Occipital lobe (tissue), 2 donors: ENCODE results near the gene PDSS2. TPM values are rescaled to one million over a fixed set of nuclear protein-coding genes. Genes with fewer than 3 reads are reported as not detected.
"Not testable (repeated sequence)": the region's sequence is repeated elsewhere in the genome, so short reads cannot be mapped to it uniquely, and the experiment has no call there.

Experiments
- DNase-seq: peaks from one replicate; lab custom pipeline; 2025; lab: John Stamatoyannopoulos, UW
- total RNA-seq: library from RNA; depleted of rRNA; stranded (reverse); fragments of >200 nt; gene quantifications from one replicate; pipeline ENCODE4 v1.2.3, GENCODE V29; 2014

Gene PDSS2
- total RNA-seq, 1 donor from 2014 or later, result 11.5 TPM

- no peak for DNase-seq
These were observed 136.1 kb downstream of the PDSS2 start for GRCh38 chr6:107323133-107323785.

GRCh38 chr6:107321793-107322192 lies 137.6 kb downstream of the PDSS2 start:
- DNase-seq, result no peak

- DNase-seq, result no peak
These were observed 139.3 kb downstream of the PDSS2 start for GRCh38 chr6:107319906-107320530.

GRCh38 chr6:107318100-107318736 lies 141.1 kb downstream of the PDSS2 start:
- no peak for DNase-seq

- no peak for DNase-seq
These were observed 144.2 kb downstream of the PDSS2 start for GRCh38 chr6:107315114-107315513.

GRCh38 chr6:107314531-107314939 lies 144.8 kb downstream of the PDSS2 start:
- DNase-seq, result no peak

GRCh38 chr6:107313776-107314175 lies 145.6 kb downstream of the PDSS2 start:
- no peak for DNase-seq

- no peak for DNase-seq
These were observed 149.0 kb downstream of the PDSS2 start for GRCh38 chr6:107310362-107310761.

- DNase-seq, result no peak
These were observed 150.7 kb downstream of the PDSS2 start for GRCh38 chr6:107308677-107309076.

- DNase-seq, result not testable (repeated sequence)
These were observed 153.4 kb downstream of the PDSS2 start for GRCh38 chr6:107305994-107306393.

GRCh38 chr6:107305391-107305790 lies 154.0 kb downstream of the PDSS2 start:
- no peak for DNase-seq

DNA sequence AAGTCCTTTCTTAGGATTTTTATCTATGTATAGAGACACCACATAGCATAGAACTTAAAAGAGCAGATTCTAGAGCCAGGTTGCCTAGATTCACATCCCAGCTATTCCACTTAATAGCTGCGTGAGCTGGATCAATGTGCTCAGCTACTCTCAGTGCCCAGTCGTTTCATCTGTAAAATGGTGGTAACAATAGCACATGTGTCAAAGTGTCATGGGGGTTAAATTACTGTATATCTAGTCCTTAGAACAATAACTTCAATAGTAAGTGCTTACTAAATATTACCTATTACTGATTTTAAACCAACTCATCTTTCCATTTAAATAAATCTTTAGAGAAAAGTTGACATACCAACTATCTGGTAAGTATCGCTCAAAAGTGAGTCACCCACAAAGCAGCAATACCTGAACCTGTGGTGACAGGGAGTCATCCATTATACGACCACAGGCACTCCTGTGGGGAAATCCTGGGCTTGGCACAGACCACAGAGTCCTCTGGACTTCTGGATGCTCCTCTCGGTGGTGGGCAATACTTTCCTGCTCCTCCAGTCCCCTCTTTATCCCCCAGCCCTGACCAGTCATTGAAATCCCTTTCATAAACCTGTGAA lies 154.8 kb downstream of the PDSS2 start:
- no peak for DNase-seq

GRCh38 chr6:107293350-107293749 lies 166.0 kb downstream of the PDSS2 start:
- DNase-seq, result no peak

GRCh38 chr6:107292715-107293271 lies 166.6 kb downstream of the PDSS2 start:
- no peak for DNase-seq

DNA sequence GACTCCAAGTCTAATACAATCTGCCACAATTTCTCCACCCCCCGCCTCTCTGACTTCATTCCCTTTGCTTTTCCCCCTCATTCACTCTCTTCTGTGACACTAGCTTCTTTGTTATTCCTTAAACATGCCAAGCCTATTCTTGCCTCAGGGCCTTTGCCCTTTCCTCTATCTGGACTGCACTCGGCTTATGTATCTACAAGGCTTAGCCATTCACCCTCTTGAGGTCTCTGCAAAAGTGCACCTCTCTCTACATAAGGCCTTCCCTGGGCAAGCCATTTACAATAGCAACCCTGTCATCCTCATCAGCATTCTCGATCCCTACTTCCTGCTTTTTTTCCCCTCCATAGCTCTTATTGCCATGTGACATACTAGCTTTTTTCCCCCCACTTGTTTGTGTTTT lies 168.9 kb downstream of the PDSS2 start:
- no peak for DNase-seq

GRCh38 chr6:107289258-107289657 lies 170.1 kb downstream of the PDSS2 start:
- not testable (repeated sequence) for DNase-seq

- not testable (repeated sequence) for DNase-seq
These were observed 173.7 kb downstream of the PDSS2 start for GRCh38 chr6:107285683-107286082.

DNA sequence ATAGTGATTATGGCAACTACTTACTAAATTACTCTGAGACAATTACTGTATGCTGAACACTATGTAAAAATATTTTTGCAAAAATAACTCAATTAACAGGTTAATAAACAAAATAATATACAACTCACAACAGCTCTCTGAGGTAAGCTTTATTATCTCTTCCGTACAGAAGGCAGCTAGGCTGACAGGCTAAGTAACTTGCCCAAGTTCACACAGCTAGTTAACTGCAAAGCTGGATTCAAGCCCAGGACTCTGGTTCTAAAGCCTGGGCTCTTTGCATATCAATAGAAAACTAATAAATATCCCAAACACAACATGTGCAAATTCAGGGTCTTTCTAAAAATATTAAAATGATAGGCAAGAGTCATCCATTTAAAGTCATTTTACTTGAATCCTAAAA lies 174.6 kb downstream of the PDSS2 start:
- DNase-seq, result no peak

- DNase-seq, result no peak
These were observed 178.6 kb downstream of the PDSS2 start for GRCh38 chr6:107280791-107281190.

DNA sequence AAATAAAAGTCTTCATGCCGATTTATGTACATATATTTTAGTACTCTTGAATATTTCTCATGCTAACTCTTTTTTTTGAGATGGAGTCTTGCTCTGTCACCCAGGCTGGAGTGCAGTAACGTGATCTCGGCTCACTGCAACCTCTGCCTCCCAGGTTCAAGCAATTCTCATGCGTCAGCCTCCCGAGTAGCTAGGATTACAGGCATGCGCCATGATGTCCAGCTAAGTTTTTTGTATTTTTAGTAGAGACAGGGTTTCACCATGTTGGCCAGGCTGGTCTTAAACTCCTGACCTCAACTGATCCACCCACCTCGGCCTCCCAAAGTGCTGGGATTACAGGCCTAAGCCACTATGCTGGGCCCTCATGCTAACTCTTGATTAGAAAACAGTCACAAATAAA lies 179.4 kb downstream of the PDSS2 start:
- not testable (repeated sequence) for DNase-seq

- no peak for DNase-seq
These were observed 184.0 kb downstream of the PDSS2 start for GRCh38 chr6:107275330-107275865.

GRCh38 chr6:107274288-107274687 lies 185.1 kb downstream of the PDSS2 start:
- no peak for DNase-seq
